Sigmoid colon (tissue), 4 donors: ENCODE results near the gene GRAMD1A.

Source experiments
- EP300 ChIP-seq, 4 donors: sonication (generic); formaldehyde crosslinking; IDR thresholded peaks; one replicate each; pipeline ENCODE4 v1.6.1; 2017; ENCODE audit warnings: antibody characterized with exemption in 4 of 4
- POLR2A ChIP-seq, 2 donors: fragments of 450-650 bp; IDR thresholded peaks; one replicate each; pipeline ENCODE4 v1.6.1; 2016; ENCODE audit warnings: antibody characterized with exemption in 2 of 2, mild to moderate bottlenecking in 2 of 2, moderate library complexity in 2 of 2
- POLR2AphosphoS5 ChIP-seq, 4 donors: sonication (generic); formaldehyde crosslinking; IDR thresholded peaks; one replicate each; pipeline ENCODE4 v1.6.1; 2017; ENCODE audit warnings: antibody characterized with exemption in 4 of 4
- TF ChIP-seq, protein P1 (sequence below), 4 experiments: fragments of 450-650 bp in 3 of 4; fragments of 200-600 bp in 1 of 4; IDR thresholded peaks; one replicate each; pipeline ENCODE4 v1.5.1; 2016 to 2019; ENCODE audit warnings: antibody characterized with exemption in 4 of 4, mild to moderate bottlenecking in 3 of 4, moderate library complexity in 2 of 4

DNA sequence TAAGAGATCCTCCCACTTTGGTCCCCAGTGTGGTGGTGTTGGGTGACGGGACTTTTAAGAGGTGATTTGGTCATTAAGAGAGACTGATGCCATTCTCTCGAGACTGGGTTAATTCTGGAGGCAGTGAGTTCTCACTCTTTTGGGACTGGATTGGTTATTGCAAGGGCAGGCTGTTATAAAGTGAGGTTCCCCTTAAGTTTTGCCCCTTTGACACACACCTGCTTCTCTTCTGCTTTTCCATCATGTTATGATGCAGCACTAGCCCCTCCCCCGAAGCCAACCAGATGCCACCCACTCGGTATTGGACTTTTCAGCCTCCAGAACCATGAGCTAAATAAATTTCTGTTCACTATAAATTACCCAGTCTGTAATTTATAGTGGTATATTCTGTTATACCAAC is 16.3 kb upstream of the GRAMD1A start:
- TF ChIP-seq POLR2A (IDR thresholded peaks at IDR 0.05) (no peak), EP300 (IDR thresholded peaks at IDR 0.05) (no peak), POLR2AphosphoS5 (IDR thresholded peaks at IDR 0.05) (no peak)
- TF ChIP-seq, protein P1, sequence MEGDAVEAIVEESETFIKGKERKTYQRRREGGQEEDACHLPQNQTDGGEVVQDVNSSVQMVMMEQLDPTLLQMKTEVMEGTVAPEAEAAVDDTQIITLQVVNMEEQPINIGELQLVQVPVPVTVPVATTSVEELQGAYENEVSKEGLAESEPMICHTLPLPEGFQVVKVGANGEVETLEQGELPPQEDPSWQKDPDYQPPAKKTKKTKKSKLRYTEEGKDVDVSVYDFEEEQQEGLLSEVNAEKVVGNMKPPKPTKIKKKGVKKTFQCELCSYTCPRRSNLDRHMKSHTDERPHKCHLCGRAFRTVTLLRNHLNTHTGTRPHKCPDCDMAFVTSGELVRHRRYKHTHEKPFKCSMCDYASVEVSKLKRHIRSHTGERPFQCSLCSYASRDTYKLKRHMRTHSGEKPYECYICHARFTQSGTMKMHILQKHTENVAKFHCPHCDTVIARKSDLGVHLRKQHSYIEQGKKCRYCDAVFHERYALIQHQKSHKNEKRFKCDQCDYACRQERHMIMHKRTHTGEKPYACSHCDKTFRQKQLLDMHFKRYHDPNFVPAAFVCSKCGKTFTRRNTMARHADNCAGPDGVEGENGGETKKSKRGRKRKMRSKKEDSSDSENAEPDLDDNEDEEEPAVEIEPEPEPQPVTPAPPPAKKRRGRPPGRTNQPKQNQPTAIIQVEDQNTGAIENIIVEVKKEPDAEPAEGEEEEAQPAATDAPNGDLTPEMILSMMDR (IDR thresholded peaks at IDR 0.05): no peak
